HUDEP-2 (cell line): ENCODE measurements around the gene TBC1D17.

Experiments
- DNase-seq, 76 experiments: peaks; one replicate each; lab custom pipeline; 2025; ENCODE audit not compliant: unreplicated experiment in 76 of 76; lab: John Stamatoyannopoulos, UW

Gene TBC1D17

DNA sequence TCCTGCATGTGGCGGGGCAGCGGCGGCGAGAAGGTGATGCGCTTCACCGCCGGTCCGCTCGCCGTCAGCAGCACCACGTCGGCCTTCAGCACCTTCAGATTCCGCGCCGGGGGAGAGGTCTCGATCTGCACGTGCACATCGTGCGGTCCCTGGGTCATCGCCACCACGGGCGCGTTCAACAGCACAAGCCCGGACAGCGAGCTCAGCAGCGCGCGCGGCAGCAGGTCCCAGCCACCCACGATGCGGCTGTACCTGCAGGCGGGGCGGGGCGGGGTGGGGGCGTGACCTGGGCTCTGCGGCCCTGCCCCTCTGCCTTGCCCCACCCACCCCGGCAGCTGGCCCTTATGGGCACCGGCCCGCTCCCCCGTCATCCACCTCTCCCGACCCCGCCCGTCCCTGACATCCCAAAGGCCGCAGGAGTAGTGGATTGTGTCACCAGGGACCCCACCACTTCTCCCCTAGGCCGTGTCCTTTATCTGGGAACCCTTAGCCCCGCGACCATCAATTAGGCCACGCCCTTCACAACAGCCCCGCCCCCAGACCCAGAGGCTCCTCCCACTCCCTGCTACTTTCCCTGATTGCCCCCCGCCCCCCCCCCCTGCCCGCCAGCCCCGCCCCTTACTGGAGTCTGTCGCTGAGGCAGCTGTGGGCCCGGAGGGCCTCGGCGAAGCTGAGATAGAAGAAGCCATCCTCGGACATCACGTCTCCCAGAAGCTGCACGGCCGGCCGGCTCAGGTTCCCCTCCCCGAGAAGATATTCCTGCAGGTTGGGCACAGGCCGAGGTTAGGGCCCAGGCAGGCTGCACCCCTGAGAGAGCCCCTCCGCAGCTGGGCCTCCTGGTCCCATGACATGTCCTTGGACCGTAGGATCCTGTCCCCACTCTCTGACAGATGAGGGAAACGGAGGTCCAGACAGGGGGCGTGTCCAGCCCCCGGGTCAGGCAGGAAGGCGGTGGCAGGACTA lies 13.1 kb downstream of the TBC1D17 start:
- peak in 58 of 76 experiments; percentile 16 to 98 (median 72) for DNase-seq

DNA sequence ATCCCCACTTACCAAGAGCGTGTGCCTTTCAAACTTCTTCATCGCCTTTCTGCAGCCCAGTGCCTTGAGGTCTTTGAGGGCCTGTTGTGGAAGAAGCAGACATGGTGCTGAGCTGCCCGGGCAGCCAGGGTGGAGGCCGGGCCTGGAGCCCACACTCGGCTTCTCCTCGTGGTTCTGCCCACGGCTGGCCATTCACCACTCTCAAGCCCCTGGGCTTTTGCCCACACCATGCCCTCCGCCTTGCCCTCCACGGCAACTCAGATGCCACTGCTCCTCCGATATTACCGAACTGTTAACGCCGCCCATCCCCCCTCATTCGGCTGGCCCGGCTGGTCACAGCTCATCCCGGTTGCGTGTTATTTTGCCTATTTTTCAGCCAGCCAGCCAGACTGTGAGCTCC lies 13.9 kb downstream of the TBC1D17 start:
- no peak for DNase-seq

DNA sequence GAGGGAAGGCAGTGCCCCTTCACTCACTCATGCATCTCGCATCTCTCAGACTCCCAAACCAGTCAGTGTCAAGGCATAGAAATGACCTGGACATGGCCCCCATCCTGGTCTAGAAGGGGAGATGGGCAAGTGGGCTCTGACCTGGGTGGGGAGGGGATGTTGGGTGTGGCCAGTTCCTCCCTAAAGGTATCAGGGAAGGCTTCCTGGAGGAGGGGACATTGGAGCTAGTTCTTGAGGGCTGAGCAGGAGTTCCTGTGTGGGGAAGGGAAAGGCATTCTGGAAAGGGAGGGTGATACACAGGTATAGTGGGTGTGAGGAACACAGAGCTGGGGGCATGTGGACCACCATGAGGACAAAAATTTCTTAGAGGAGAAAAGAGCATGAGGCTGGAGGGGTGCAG lies 15.2 kb downstream of the TBC1D17 start:
- no peak for DNase-seq

DNA sequence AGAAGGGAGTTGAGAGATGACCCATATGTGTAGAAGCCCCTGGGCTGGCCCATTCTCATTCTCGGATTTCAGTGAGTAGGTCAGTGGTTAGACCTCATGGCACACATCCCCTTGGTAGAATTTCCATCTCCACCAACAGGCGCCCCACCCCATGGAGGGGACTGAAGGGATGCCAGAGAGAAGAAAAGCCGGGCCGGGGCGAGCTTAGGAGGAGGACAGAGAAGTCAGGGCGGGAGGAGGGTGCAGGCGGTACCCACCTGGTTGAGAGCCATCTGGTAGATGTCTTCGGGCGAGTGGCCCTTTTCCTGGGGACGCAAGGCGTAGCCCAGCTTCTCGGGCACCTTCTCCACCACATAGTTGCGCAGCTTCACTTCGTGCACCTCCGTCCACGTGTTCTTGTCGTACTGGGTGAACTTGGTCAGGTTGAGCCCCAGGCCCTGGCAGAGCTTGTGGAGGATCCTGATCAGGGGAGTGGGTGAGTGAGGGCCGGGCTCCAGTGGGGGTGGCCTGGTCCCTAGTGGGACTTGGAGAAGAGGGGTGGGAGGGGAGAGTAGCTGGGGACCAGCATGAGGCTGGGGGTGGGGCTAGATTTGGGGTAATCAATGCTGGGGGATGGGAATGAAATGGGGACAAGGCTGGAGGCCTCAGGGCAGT lies 16.6 kb downstream of the TBC1D17 start:
- DNase-seq: no peak

DNA sequence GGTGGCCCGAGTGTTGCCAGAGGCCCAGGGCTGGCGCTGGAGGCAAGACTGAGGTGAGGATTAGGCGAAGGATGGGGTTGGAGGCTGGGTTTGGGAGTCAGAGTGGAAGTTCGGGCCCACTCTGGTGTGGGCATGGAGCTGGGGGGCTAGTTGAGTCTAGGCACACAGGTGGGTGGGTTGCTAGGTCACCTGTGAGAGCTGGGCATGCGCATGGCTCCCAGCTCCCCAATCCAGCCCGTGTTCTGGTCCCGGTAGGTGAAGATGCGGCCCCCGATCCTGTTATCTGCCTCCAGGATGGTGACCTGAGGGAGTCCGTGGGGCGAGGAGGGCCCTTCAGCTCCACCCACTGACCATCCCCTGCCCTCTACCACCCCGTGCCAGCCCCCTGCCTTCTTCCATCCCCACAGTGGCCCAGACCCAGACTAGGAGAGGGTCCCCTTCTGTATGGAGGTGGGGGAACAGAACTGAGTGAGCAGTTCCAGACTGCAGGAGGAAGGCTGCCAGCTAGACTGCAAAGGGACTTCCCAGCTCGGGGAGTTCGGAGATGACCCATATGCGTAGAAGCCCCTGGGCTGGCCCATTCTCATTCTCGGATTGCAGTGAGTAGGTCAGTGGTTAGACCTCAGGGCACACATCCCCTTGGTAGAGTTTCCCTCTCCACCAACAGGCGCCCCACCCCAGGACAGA lies 17.5 kb downstream of the TBC1D17 start:
- no peak for DNase-seq

DNA sequence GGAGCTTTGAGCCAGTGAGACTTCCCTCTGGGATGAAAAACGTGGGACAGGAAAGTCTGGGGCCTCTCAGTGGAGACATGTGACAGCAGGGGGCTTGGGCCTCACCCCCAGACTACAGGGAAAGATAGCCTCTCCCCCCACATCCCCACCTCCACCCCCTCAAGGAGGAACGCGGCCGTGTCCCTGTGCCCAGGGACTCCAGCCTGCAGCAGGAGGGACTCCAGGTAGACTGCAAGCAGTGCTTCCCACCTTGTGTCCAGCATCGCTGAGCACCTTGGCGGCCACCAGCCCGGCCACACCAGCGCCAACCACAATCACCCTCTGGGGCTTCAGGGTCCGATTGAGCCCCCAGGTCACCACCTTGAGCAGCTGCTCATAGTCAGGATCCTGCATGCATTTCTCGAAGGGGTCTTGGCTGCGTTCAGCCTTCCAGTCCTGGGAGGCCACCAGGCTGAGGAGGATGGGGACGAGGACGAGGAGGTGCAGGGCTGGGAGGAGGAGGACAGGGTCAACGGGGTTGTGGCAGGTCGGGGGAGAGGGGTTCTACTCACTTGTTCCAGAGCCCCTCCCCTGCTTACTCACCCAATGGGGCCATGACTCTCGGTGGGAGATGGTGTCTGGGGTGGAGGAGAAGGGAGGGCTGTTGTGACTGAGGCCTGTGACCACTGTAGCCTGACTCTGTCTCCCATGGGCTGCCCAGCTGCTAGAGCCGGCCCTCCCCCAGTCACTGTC lies 18.2 kb downstream of the TBC1D17 start:
- DNase-seq: no peak

DNA sequence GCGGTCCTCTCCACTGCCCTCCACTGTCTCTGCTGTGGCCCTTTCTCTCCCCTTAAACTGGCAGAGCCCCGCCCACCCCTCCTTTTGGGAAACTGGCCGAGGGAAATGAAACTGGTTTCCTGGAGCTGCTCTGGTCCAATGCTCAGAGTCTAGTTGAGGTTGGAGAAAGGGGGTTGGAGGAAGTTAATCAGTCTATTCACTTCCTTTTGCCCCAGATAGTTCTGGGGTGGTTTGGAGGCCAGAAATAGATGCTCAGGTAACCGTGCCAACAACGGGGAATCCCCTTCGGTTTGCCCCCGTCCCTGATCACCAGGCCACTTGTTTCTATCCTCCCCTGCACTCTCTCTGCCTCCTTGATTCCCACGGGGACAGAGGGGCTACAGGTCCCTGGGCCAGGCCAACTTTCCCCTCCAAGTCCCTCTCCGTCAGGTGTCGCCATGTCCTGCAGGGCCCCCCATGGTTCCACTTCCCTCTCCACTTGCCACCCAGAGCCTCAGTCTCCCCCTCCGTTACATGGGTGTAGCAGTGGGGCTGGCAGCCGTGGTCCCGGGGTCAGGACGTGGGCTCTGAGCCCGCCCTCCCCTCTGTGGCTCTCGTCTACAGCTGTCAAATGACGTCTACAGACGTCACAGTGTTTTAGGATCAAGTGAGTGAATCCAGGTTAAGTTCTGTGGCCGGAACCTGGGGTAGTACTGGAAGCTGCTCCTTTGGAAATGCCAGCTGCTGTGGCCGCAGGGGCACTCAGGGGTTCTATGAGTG lies 19.5 kb downstream of the TBC1D17 start, which contains the start of gene IL4I1:
Gene IL4I1 (minus strand): TSS at position 25 of the 759 bp plus-strand sequence. CDS start 727 bp downstream, outside the sequence.
- no peak for DNase-seq

DNA sequence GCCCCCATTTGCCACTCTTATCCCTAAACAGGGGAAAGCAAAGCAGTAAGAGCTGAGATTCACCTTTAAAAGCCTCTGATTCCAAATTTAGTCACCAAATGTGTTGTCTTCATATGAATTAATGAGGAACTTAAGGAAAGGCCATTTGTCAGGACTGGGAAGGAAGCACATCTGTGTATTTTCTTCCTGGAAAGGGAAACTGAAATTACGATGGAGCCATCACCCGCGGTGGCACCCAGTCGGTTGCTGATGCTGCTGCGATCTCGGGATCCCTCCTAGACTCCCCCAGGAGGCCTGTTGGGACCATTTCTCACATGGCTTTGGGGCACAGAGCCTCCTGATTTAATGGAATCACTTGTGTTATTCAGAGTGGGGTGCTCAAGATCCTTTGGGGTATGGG lies 26.6 kb downstream of the TBC1D17 start:
- no peak for DNase-seq

DNA sequence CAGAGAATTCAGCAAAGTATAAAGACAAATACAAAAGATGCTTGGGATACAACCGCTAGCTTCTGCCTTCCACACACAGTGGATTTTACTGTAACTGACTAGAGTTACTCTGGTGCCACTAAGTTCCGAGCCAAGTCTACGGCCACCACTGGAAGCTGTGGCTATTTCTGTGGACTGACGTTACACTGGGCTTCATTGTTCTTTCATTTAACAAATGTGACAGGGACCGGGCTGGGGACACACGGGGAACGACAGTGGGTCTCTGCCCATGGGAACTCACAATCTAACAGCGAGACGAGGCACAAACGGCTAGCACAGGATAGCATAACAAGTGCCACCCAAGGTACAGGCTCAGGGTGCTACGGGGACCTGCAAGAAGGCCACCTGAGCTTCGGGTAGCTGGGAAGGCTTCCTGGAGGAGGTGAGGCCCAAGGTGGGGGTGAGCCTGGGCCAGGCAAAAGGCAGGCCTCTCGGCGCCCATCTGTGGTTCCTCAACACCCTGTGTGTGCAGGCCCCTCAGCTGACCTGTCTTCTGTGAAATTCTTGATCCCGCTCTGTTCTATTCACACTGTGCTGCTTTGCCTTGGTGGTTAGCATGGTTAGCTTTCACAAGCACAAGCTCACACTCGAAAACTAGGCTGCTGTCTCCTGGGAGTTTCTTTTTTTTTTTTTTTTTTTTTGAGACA lies 29.5 kb downstream of the TBC1D17 start:
- no peak for DNase-seq

DNA sequence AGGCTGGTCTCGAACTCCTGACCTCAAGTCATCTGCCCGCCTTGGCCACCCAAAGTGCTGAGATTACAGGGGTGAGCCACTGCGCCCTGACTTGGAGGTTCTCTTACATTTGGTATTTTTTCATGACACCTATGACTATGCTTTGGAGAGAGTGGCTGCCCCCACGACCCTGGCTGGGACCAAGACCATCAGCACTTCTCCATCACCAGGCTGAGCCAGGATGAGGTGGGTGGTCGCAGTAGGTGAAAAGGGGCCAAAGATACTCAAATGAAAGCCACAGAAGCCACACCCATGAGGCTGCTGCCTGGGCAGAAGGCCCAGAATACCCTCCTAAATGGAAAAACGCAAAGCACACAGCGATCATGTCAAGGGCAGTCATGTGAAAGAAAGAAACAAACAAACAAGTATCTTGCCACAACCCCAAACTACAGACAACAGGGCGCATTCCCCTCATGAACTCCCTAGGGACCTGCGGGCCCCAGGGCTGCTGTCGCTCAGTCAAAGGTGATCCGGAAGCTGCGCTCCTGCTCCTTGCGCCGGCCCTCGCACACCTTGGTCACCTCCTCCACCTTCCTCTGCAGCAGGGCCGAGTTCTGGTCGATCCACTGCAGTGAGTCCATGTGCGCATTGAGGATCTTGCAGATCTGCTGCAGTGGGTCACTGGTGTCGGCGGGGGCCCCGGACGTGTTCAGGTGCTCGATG lies 30.4 kb downstream of the TBC1D17 start:
- no peak for DNase-seq

DNA sequence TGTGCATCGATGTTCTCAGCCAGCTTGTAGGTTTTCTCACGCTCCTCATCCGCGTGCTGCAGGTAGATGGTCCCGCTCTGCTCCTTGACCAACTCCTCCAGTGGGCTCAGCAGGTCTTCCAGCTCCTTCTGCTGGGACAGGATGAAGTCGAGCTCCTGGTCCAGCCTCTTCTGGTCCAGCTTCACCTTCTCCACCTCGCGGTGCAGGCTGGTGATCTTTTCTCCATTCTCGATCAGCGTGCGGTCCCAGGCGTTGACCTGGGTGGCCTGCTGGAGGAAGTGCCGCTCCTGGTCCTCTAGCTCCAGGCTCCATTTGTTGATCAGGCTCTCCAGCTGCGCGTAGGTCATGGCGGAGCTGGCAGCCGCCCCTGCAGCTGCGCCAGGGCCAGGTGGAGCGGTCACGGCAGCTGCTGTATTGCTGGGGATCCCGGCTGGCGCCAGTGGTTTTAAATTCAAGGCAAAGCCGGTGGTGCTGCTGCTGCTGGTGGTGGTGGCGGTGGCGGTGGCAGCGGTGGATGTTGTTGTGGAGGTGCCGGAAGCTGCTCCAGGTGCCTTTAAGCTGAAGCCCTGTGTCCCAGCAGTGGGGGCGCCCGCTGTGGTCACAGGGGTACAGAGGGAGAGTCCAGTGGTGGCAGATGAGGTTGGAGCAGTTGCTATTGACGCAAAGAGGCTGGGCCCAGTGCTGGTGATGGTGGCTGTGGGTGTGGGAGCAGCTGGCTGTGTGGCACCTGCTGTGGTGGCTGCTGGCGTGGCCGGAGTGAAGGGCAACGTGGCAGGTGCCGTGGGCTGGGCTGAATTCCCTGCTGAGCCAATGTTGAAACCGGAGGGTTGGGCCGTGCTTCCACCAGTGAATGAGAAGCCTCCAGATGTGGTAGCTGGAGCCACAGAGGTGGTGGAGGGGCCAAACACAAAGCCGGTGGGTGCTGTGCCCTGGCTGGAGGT lies 31.2 kb downstream of the TBC1D17 start:
- no peak for DNase-seq

DNA sequence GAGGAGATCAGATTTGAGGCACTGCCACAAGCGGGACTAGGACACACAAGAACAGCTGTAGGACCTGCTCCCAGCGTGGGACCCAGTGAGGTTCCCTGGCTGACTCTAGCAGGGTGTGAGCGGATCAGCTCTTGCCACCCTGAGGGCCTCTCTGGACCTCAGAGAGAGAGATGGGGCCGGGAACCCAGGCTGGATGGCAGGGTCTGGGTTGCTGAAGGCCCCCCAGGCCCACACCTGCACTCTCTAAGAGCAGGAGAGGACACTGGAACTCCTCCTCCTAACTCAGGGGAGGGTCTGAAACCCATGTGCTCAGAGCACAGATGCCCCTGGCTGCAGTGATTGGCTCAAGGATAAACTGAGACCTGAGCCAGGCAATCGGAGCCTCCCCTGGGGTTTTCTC lies 32.7 kb downstream of the TBC1D17 start:
- DNase-seq: no peak

DNA sequence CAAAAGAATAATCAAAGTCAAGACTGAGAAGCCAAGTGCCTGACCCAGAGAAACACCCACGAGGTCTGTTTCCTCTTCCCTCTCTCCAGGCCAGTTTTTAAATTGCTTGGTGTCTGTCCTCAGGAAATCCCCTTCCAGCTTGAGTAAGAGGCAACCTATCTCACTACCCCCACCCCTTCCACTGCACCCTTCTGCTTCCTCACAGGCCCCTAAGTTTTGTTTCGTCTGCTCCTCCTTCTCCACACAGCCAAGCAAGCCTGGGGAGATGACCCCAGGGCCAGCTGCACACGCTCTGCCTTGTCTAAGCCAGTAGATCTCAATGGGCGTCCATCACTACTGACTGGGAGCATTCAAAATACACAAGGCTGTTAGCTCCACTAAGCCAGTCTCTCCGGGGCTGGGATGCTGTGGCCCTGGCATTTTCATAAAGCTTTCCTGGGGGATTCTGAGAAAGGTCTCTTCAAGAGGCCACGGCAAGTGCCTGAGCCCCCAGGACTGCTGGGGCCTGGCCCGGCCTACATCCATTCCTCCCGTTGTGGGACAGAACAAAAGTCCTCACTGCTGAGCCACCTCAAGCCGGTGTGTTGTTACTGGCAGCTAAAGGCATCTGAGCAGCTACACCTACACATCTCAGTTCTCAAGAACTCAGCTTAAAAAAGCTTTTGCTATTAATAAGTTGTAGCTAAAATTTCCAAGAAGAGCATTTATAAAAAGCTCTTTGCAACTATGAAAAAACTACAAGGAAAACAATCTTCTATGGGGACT lies 34.1 kb downstream of the TBC1D17 start:
- no peak for DNase-seq

DNA sequence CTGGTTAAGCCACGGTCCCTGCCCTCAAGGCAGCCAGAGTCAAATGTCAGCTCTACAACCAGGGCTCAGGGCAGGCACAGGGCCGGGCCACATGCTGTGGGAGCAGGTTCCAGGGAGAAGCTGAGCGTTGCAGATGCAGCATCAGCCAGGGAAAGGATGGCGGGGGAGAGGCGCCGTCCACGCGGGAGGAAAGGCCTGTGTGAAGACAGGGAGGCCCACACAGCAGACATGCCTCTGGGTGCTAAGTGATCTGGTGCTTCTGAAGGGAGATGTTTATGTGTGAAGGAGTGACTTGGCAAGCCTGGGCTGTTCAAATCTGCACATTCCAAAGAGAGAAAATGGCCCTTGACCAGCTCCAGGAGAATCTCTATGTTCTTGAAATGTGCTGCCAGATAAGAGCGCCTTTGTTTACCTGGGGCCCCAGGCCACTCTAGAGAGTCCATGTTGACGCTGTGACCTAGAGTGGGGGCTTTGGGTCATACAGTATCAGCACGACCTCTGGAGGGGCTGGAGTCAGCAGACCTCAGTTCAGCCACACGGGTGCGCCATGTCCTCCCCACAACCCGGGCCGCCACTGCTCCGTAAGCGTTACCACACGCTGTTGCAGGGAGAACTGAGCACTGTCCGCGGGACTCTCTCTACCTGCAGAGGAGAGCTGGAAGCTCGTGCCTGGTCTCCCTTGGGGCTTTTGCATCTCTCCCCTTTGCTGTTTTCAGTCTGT lies 35.6 kb downstream of the TBC1D17 start:
- DNase-seq: no peak

DNA sequence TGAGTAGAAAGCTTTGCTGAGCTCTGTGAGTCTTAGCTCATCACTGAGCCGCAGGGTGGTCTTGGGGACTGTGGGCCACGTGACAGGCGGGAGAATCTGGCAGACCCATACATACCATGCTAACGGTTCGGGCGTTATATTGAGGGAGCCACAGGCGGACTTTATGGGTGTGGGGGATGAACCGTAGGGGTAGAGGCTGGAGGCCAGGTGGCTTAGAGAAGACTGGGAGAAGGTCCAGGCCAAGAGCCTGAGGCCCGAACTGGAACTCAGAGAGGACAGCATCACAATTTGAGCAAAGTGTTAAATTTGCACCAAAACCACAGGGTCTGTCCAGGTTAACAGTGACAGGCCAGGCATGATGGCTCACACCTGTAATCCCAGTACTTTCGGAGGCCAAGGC lies 36.2 kb downstream of the TBC1D17 start:
- DNase-seq: no peak

DNA sequence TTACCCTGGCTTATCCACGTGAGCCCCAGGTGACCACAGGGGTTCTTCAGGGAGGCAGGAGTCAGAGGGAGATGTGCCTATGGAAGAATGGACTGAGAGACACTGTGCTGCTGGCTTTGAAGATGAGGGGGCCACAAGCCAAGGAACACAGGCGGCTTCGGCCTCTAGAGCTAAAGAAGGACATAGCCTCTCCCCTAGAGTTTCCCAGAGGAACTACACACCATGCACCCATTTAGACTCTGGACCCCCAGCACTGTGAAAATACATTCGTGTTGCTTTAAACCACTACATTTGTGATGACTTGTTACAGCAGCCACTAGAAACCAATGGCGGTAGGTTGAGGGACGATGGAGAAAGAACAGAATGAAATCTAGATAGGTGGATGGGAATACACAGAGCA lies 37.8 kb downstream of the TBC1D17 start:
- DNase-seq: no peak
